Fibroblast of lung (primary cell): ENCODE data around the gene ERBB2.

Source experiments
- EZH2 ChIP-seq: IDR thresholded peaks from 2 replicates; pipeline ENCODE4 v1.5.1; 2012; ENCODE audit warnings: low read length, control low read depth, mild to moderate bottlenecking; ENCODE audit errors: missing control alignments
- TF ChIP-seq, protein P1 (sequence below), 2 donors: IDR thresholded peaks in 1 of 2; conservative IDR thresholded peaks in 1 of 2; 1 replicate in 1 of 2; 2 replicates in 1 of 2; pipeline ENCODE4 v1.5.1; 2011 to 2012; ENCODE audit warnings: low read length in 2 of 2, control low read depth in 1 of 2, inconsistent platforms in 1 of 2, low read depth in 1 of 2, mild to moderate bottlenecking in 1 of 2

- TF ChIP-seq EZH2: no peak
- TF ChIP-seq, protein P1, sequence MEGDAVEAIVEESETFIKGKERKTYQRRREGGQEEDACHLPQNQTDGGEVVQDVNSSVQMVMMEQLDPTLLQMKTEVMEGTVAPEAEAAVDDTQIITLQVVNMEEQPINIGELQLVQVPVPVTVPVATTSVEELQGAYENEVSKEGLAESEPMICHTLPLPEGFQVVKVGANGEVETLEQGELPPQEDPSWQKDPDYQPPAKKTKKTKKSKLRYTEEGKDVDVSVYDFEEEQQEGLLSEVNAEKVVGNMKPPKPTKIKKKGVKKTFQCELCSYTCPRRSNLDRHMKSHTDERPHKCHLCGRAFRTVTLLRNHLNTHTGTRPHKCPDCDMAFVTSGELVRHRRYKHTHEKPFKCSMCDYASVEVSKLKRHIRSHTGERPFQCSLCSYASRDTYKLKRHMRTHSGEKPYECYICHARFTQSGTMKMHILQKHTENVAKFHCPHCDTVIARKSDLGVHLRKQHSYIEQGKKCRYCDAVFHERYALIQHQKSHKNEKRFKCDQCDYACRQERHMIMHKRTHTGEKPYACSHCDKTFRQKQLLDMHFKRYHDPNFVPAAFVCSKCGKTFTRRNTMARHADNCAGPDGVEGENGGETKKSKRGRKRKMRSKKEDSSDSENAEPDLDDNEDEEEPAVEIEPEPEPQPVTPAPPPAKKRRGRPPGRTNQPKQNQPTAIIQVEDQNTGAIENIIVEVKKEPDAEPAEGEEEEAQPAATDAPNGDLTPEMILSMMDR (conservative IDR thresholded peaks at IDR 0.05 in 1 of 2, IDR thresholded peaks at IDR 0.05 in 1 of 2; ENCODE audit: low read depth in 1 of 2, low read length in 2 of 2): no peak
Observed at GRCh38 chr17:39703913-39704312, 4.0 kb downstream of the ERBB2 start.
